Esophagus squamous epithelium (tissue), 4 donors: ENCODE data around the gene SLC3A2.

ENCODE experiments used
- CTCF ChIP-seq, 6 experiments: fragments of 450-650 bp in 4 of 6; fragments of 200-600 bp in 2 of 6; sonication (generic) in 2 of 6; IDR thresholded peaks; one replicate each; pipeline ENCODE4 v1.5.1; 2016 to 2019; ENCODE audit warnings: antibody characterized with exemption in 6 of 6, mild to moderate bottlenecking in 4 of 6, moderate library complexity in 4 of 6
- POLR2A ChIP-seq, 4 donors: fragments of 450-650 bp; IDR thresholded peaks; one replicate each; pipeline ENCODE4 v1.6.1; 2017; ENCODE audit warnings: antibody characterized with exemption in 4 of 4, mild to moderate bottlenecking in 4 of 4, moderate library complexity in 3 of 4

DNA sequence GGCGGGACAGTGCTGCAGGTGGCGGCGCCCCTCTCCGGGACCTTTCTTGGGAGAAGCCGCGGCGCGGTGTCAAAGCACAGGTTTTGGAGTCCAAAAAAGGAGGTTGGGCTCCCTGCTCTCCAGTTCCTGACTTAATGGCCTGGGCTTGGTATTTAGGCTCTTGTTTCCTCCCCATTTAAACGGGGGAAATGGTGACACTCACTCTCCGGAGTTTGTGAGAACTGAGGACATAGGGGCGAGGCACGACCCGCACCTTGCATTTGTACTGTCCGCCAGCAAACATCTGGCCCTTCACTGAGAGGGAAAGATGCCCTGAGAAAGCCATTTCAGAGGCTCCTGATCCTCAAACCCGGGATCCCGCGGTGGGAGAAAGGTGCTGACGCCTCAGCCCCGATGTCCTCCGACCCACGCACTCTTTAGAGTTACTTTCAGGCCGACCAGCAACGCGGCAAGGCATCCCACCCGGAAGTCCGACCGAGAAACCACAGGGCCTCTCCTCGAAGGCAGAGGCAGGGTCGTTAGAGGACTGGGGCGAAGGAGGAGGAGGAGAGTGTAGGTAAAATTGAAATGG lies 38.4 kb upstream of the SLC3A2 start:
- TF ChIP-seq CTCF (IDR thresholded peaks at IDR 0.05) (no peak), POLR2A (IDR thresholded peaks at IDR 0.05) (no peak)
